Renal cortical epithelial cell (primary cell): Measurements from ENCODE around the gene NHLH1. TPM values are rescaled to one million over a fixed set of nuclear protein-coding genes. Genes with fewer than 3 reads are reported as not detected.
"Not testable (repeated sequence)": the region's sequence is repeated elsewhere in the genome, so short reads cannot be mapped to it uniquely, and the experiment has no call there.

Experiments used
- DNase-seq: peaks from one replicate; pipeline ENCODE4 v3.0.0-alpha.2; 2011; ENCODE audit warnings: low read depth
- total RNA-seq: library from RNA; depleted of rRNA; stranded (reverse); fragments of >200 nt; gene quantifications from 2 replicates; pipeline ENCODE4 v1.2.3, GENCODE V29; 2014

Gene NHLH1
- total RNA-seq, 1 donor from 2014 or later, result 0.05 TPM

DNA sequence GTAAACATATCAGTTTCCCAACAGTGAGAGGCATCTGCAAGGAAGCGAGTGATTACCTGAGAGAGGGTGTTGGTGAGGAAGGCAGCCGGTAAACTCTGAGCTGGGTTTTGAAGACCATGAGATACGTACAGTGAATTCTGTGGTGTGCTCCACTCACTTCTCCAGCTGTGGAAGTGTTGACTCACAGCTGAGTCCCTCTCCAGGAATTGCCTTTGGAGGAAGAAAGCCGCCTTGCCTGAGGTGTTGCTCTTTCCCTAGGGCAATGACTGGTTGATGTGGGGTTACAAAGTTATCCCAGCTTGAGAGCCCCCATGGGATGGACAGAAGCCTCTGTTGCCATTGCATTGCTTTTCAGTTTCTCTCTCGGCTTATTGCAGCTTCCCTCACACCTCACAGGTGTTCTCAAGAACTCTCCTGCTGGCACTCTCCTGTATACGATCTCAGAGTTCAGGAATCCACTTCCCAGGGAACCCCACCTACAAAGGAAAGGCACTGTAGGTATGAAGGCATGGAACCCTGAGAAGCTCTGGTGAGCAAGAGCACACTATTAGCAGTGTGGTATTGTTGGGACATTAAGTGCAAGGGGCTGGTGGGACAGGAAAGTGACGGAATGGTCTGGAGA is 10.8 kb downstream of the NHLH1 start:
- DNase-seq, result no peak

GRCh38 chr1:160384812-160385211 is 17.9 kb downstream of the NHLH1 start:
- DNase-seq, result not testable (repeated sequence)

DNA sequence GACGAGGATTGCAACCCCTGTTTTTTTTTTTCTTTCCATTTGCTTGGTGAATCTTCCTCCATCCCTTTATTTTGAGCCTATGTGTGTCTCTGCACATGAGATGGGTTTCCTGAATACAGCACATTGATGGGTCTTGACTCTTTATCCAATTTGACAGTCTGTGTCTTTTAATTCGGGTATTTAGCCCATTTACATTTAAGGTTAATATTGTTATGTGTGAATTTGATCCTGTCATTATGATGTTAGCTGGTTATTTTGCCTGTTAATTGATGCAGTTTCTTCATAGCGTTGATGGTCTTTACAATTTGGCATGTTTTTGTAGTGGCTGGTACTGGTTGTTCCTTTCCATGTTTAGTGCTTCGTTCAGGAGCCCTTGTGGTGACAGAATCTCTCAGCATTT is 21.5 kb downstream of the NHLH1 start:
- not testable (repeated sequence) for DNase-seq

DNA sequence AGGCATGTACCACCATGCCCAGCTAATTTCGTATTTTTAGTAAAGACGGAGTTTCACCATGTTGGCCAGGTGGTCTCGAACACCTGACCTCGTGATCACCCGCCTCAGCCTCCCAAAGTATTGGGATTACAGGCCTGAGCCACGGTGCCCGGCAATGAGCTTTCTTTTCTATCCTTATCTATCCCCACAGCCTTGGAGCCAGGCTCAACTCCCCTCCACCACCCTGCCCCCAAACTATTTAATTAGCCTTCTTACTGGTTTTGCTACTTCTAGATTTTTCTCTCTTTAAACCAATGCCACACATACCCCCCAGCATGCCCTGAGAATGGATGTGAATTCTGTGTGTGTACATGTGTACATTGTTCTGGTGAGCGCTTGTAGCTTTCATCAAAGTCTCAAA is 27.8 kb downstream of the NHLH1 start:
- no peak for DNase-seq

- DNase-seq, result no peak
Measured at GRCh38 chr1:160397651-160398050, 30.8 kb downstream of the NHLH1 start.

DNA sequence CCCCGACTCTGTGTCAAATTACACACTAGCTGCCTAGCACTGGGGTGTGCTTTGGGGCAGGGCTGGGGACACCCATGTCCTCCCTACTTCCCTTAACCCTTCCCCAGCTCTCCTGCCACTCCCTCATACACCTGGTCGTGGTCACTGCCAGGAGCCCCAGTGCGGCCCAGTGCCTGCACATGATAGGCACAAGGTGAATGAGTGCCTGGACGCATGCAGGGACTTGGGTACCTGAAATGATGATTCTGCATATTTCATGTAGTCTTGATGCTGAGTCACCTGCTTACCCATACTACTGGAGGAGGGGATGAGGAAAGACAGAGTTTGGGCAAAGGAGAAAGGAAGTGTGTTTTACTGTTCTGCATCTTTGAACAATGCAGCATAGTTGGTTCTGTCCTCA is 32.0 kb downstream of the NHLH1 start:
- DNase-seq, result no peak

GRCh38 chr1:160399544-160400222 is 32.8 kb downstream of the NHLH1 start:
- DNase-seq, result no peak

- no peak for DNase-seq
Measured at GRCh38 chr1:160400223-160400645, 33.4 kb downstream of the NHLH1 start, which contains the start of gene VANGL2. VANGL2 (plus strand) TSS chr1:160400564; CDS start chr1:160415838, 15,274 bp downstream.

DNA sequence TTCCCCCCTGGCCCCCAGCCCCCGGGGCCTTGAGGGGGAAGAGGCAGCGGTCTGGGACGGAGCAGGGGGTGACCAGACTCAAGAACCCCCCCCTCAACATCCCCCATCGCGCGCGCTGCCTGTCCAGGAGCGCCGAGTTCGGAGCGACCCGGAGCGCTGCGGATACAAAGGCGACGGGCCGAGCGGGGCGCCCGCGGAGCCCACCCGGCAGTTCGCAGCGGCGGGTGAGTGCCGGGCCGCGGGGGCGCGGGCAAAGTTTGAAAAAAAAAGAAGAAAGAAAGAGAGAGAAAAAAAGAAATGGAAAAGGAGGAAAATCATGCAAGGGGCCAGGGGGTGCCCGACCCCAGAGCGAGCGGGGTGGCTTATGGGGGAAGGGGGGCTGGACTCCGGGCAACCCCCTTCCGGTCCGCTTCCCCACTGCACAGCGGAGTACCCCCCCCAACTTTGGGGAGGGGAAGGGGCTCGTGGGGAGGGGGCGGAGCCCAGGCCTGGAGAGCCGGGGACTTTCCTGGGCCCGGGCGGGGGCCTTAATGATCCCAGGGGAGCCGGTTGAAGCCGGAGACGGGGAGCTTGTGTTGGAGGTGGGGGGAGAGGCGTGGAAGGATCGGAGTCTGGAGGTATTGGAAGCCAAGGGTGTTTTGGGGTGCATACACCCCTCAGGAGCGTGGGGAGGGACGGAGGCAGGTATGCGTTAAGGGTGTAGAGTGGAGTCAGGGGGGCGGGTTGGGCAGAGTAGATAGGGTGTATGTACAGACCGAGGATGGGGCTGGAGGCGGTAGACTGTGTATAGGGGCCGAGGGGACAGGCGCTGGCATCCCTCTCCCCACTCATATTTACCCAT is 34.0 kb downstream of the NHLH1 start:
- DNase-seq, result no peak

DNA sequence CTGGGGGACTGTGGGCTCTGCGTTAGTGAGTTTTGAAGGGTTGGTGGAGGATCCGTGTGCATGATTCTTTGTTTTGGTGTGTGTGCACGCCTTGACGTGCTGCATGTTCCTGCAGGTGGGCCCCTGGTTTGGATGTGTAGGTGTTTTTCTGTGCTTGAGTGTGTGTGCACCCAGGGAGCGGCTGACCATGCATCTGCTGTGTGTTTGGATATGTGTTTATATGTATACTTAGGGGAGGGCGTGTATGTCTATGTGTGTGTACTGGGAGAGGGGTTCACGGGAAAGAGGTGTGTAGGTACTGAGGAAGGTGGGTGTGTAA is 34.6 kb downstream of the NHLH1 start:
- DNase-seq, result no peak

- no peak for DNase-seq
Measured at GRCh38 chr1:160402001-160402795, 35.3 kb downstream of the NHLH1 start.

- DNase-seq, result no peak
Measured at GRCh38 chr1:160403244-160403643, 36.4 kb downstream of the NHLH1 start.

DNA sequence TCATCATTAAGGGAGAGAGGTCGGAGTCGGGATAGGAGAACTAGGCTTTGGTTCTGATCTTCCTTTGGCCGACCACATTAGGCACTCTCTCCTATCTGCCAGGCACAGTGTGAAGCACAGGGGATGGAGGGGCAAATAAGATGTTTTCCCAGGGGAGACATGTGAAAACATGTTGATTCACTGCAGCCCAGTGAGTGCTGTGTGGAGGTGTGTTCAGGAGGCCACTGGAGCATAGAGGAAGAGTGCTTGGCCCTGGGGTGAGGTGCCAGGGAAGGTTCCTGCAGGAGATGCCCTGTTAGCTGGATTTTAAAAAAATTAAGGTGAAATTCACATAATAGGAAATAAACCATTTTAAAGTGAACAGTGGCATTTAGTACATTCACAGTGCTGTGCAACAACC is 37.2 kb downstream of the NHLH1 start:
- no peak for DNase-seq

DNA sequence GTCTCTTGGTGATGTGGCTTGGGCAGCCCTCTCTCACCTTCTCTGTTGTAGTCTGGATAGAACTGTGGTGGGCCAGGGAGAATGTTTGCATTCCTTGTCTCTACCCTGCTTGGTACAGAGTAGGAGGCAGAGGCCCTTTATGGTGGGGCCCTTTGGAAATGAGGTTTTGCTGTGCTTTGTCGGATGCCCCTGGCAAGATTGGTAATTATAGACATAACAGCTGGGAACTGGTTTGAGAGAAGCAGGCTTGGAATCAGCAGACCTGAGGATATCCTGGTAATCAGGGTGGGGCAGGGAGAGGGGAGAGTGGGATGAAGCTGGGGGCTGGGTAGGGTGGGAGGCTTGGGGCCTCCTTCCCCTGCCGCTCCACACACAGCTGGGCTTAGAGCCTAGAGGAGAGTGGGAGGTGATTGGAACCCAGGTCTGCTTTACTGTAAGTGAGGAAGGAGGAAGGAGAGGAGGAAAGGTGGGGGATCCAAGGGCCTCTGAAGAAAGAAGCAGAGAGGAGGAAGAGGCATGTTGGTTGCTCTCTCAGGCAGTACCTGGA is 38.5 kb downstream of the NHLH1 start:
- no peak for DNase-seq

GRCh38 chr1:160406131-160406968 is 39.5 kb downstream of the NHLH1 start:
- no peak for DNase-seq

DNA sequence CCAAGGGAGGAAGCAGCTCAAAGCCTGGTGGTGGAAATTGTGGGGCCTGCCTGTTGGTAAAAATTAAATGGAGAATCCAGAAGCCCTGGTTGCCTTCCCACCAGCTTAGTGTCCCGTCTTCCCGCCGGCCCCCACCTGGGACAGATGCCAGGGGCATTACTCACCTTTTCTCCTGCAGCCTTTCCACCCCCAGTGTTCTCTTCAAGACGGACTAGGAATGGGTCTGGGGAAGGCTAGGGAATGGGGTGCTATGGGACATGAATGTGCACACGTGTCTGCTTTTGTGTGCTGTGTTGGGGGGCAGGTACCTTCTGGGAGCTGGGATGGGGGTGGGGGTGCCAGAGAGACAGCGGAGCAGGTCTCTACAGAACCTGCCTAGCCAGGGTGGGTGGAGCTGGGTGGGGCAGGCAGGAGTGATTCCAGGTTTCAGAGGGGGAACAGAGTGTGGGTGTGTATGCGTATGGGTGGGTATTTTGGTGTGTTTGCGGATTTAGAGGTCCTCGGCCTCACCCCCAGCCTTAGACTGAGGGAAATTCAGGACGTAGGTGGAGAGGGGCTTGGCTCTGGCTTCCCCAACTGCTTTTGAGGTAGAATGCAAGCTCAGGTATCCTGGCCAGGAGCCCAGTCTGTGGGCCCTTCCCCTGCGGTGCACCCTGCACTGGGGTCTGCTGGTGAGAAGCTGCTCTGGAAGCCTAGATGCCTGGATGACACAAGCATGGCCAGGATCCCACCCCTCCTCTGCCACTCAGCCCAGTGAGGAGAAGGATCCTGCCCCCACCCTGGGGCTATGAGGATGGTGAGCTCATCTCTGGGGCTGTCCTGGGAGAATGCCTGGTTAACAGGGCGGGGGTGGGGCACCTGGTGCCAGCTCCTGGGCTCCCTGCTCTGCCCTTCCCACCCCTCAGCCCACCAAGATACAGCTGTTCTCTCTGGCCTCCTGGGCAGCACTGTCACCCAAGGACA is 41.2 kb downstream of the NHLH1 start:
- peak; percentile 35 for DNase-seq

DNA sequence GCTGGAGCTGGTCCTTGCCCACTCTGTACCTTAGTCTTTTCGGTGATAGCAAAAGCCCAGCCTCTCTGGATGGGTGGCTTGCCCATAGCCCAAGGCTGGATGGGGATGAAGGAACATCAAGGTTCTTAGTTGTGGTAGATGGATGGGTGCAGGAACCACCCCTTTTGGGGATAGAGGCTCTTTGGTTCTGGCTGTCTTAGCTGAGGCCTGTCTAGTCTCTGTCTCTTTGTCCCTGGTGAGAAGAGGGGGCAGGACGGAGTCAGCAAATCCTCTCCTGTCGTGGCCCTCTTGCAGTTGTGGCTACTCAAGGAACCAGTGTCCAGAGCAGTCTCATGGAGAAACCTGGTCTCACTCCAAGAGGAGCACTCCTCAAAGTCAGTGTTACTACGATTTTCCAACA is 42.0 kb downstream of the NHLH1 start:
- DNase-seq, result no peak

DNA sequence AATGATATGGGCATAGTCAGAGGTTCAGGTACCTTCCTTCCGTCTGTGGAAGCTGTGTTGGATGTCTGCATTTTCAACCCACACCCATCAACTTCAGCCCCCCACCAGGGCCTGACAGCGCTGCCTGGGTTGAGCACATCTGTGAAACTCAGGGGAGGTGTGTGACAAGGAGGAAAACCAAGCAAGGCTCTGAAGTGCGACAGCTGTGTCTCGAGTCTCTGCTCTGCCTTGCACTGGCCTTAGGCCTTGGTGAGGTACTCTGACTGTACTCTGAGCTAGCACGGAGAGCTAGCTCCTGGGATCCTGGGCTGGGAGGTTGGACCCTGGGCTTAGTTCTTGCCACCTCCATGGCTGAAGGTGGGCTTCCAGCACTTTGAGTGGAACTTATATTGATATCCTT is 42.6 kb downstream of the NHLH1 start:
- DNase-seq, result no peak

GRCh38 chr1:160410406-160411005 is 43.6 kb downstream of the NHLH1 start:
- no peak for DNase-seq
